ENCODE data around the gene GTF2IRD1.

DNA sequence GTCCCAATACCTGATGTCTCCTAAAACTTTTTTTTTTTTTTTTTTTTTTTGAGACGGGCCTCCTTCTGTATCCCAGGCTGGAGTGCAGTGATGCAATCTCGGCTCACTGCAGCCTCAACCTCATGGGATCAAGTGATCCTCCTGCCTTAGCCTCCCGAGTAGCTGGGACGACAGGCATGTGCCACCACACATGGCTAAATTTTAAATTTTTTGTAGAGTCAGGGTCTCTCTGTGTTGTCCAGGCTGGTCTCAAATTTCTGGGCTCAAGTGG lies 28.4 kb downstream of the GTF2IRD1 start:
- TF ChIP-seq ZNF75D (CRISPR knock-in tag; IDR thresholded peaks at IDR 0.05; ENCODE audit: borderline replicate concordance), result no peak
- no peak for TF ChIP-seq KDM6A (CRISPR knock-in tag; IDR thresholded peaks at IDR 0.05; ENCODE audit: low read depth)
- no peak for TF ChIP-seq CENPT (CRISPR knock-in tag; IDR thresholded peaks at IDR 0.05; ENCODE audit: low read depth)
- no peak for TF ChIP-seq PRDM10 (CRISPR knock-in tag; IDR thresholded peaks at IDR 0.05; ENCODE audit: low read depth)
- TF ChIP-seq GABPA (IDR thresholded peaks at IDR 0.05; ENCODE audit: low read depth, low read length), result no peak
- no peak for TF ChIP-seq GABPA (CRISPR knock-in tag; IDR thresholded peaks at IDR 0.05; ENCODE audit: low read depth)
- TF ChIP-seq MYNN (CRISPR knock-in tag; IDR thresholded peaks at IDR 0.05; ENCODE audit: low read depth), result no peak
- TF ChIP-seq, protein P1, sequence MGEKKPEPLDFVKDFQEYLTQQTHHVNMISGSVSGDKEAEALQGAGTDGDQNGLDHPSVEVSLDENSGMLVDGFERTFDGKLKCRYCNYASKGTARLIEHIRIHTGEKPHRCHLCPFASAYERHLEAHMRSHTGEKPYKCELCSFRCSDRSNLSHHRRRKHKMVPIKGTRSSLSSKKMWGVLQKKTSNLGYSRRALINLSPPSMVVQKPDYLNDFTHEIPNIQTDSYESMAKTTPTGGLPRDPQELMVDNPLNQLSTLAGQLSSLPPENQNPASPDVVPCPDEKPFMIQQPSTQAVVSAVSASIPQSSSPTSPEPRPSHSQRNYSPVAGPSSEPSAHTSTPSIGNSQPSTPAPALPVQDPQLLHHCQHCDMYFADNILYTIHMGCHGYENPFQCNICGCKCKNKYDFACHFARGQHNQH (CRISPR knock-in tag; IDR thresholded peaks at IDR 0.05), result no peak
- no peak for TF ChIP-seq CEBPB (IDR thresholded peaks at IDR 0.05; ENCODE audit: borderline replicate concordance, low read depth, low read length)
